ENCODE data around the gene ESRRB. TPM values are rescaled to one million over a fixed set of nuclear protein-coding genes. Genes with fewer than 3 reads are reported as not detected.

ESRRB gene
- total RNA-seq, 4 donors from 2014 or later: 0.27 TPM; not detected in 3

- H3K27ac ChIP-seq: no peak overlapping the region
- WGBS, 2 donors (ENCODE audit: low coverage in 1 of 2): 77 to 100% methylated on average over 1 to 9 of the region's 9 CpGs
- TF ChIP-seq EP300 (IDR thresholded peaks at IDR 0.05; ENCODE audit: low read depth): no peak
- intact Hi-C loops (cut with DNase I; ENCODE audit: low total_unique reads): loop anchor here (5.0 kb wide), 1 partner anchor 190 kb away; no protein-coding TSS in a partner anchor
- no peaks in the 10 kb centered on the region for H3K9me3 ChIP-seq
- no peaks in the 10 kb centered on the region for H3K36me3 ChIP-seq
- no peaks in the 10 kb centered on the region for H3K4me1 ChIP-seq
- DNase-seq: no peak
- H3K4me3 ChIP-seq: no peak overlapping the region
- in situ Hi-C loops (cut with MboI; ENCODE audit: low pct_ligation_motif_present in 1 of 4, low pct_unique_long_range_greater_than_20kb in 1 of 4, low sequenced_read_pairs in 3 of 4): loop anchor here in 1 of 4 donors (10.0 kb wide), 1 partner anchor 188 kb away; no protein-coding TSS in a partner anchor
- H3K27me3 ChIP-seq: no peaks in the 10 kb centered on the region
Measured at GRCh38 chr14:76456891-76457586, 81.1 kb downstream of the ESRRB start.

- no peak overlapping the region for H3K4me3 ChIP-seq
- H3K4me1 ChIP-seq: no peaks in the 10 kb centered on the region
- in situ Hi-C loops (cut with MboI; ENCODE audit: low pct_ligation_motif_present in 1 of 4, low pct_unique_long_range_greater_than_20kb in 1 of 4, low sequenced_read_pairs in 3 of 4) (loop anchor here in 1 of 4 donors (10.0 kb wide), 1 partner anchor 187 kb away; no protein-coding TSS in a partner anchor), intact Hi-C loops (cut with DNase I; ENCODE audit: low total_unique reads) (loop anchor here (5.0 kb wide), 1 partner anchor 189 kb away; no protein-coding TSS in a partner anchor)
- 32 to 72% methylated on average over 2 to 5 of the region's 5 CpGs for WGBS, 2 donors (ENCODE audit: low coverage in 1 of 2)
- TF ChIP-seq POLR2A (IDR thresholded peaks at IDR 0.05) (no peak), POLR2AphosphoS5 (IDR thresholded peaks at IDR 0.05) (no peak), EP300 (IDR thresholded peaks at IDR 0.05; ENCODE audit: low read depth) (no peak)
- no peaks in the 10 kb centered on the region for H3K9me3 ChIP-seq
- H3K36me3 ChIP-seq: no peaks in the 10 kb centered on the region
- DNase-seq: no peak
- H3K27ac ChIP-seq: no peak overlapping the region
- H3K27me3 ChIP-seq: no peaks in the 10 kb centered on the region
Measured at GRCh38 chr14:76457841-76458240, 81.9 kb downstream of the ESRRB start.

- Histone ChIP-seq H3K27me3 (no peaks in the 10 kb centered on the region), H3K4me3 (no peak overlapping the region), H3K9me3 (no peaks in the 10 kb centered on the region), H3K27ac (no peak overlapping the region), H3K4me1 (no peaks in the 10 kb centered on the region), H3K36me3 (no peaks in the 10 kb centered on the region)
- DNase-seq: no peak
- in situ Hi-C loops (cut with MboI; ENCODE audit: low pct_ligation_motif_present in 1 of 4, low pct_unique_long_range_greater_than_20kb in 1 of 4, low sequenced_read_pairs in 3 of 4): no loop called here
- intact Hi-C loops (cut with DNase I; ENCODE audit: low total_unique reads): no loop called here
- WGBS, 2 donors (ENCODE audit: low coverage in 1 of 2): 90 to 100% methylated on average over 1 to 4 of the region's 4 CpGs
- TF ChIP-seq POLR2A (IDR thresholded peaks at IDR 0.05): no peak
- no peak for TF ChIP-seq EP300 (IDR thresholded peaks at IDR 0.05; ENCODE audit: low read depth)
- TF ChIP-seq POLR2AphosphoS5 (IDR thresholded peaks at IDR 0.05): no peak
- TF ChIP-seq CTCF (IDR thresholded peaks at IDR 0.05): no peak
Measured at GRCh38 chr14:76461886-76462285, 85.9 kb downstream of the ESRRB start.

DNA sequence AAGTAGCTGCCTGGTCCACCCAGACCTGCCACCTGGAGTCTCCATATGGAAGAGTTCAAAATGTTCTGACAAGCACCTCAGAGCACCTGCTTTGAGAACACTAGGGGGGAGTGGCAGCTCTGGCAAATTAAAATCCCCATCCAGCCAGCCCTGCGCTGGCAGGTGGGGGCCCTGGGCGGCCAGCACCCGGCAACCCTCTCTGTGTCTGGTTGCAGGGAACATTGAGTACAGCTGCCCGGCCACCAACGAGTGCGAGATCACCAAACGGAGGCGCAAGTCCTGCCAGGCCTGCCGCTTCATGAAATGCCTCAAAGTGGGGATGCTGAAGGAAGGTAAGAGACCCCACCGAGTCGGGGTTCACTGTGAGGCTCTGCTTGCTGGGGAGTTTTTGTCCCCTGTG is 86.4 kb downstream of the ESRRB start:
- no peaks in the 10 kb centered on the region for H3K9me3 ChIP-seq
- no peak overlapping the region for H3K27ac ChIP-seq
- no peaks in the 10 kb centered on the region for H3K4me1 ChIP-seq
- in situ Hi-C loops (cut with MboI; ENCODE audit: low pct_ligation_motif_present in 1 of 4, low pct_unique_long_range_greater_than_20kb in 1 of 4, low sequenced_read_pairs in 3 of 4) (no loop called here), intact Hi-C loops (cut with DNase I; ENCODE audit: low total_unique reads) (no loop called here)
- no peaks in the 10 kb centered on the region for H3K27me3 ChIP-seq
- TF ChIP-seq POLR2AphosphoS5 (IDR thresholded peaks at IDR 0.05) (no peak), POLR2A (IDR thresholded peaks at IDR 0.05) (no peak), CTCF (IDR thresholded peaks at IDR 0.05) (no peak), EP300 (IDR thresholded peaks at IDR 0.05; ENCODE audit: low read depth) (no peak)
- no peak overlapping the region for H3K4me3 ChIP-seq
- no peaks in the 10 kb centered on the region for H3K36me3 ChIP-seq
- no peak for DNase-seq
- WGBS, 2 donors (ENCODE audit: low coverage in 1 of 2): 92% methylated on average over 11 of the region's 11 CpGs; no CpG with 5 or more reads in 1 of the 2 donors

DNA sequence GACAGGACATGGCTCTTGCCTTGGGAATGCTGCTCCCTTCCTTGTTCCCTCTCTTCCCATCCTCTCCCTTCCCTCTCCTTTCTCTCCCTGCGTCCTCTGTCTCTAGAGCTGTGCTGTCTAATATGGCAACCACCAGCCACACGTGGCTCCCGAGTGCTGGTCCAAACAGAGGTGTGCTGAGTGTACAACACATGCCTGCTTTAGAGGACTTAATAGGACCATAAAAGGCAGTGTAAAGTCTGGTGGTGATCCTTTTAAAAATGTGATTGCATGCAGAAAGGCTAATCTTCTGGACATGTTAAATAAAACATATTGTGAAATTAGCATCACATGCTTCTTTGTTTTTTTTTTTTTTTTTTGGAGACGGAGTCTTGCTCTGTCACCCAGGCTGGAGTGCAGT is 87.2 kb downstream of the ESRRB start:
- intact Hi-C loops (cut with DNase I; ENCODE audit: low total_unique reads) (no loop called here), in situ Hi-C loops (cut with MboI; ENCODE audit: low pct_ligation_motif_present in 1 of 4, low pct_unique_long_range_greater_than_20kb in 1 of 4, low sequenced_read_pairs in 3 of 4) (no loop called here)
- Histone ChIP-seq H3K4me3 (no peak overlapping the region), H3K36me3 (no peaks in the 10 kb centered on the region), H3K9me3 (no peaks in the 10 kb centered on the region), H3K4me1 (no peaks in the 10 kb centered on the region), H3K27me3 (no peaks in the 10 kb centered on the region), H3K27ac (no peak overlapping the region)
- no peak for DNase-seq
- no peak for TF ChIP-seq POLR2AphosphoS5 (IDR thresholded peaks at IDR 0.05)
- no peak for TF ChIP-seq EP300 (IDR thresholded peaks at IDR 0.05; ENCODE audit: low read depth)
- no peak for TF ChIP-seq POLR2A (IDR thresholded peaks at IDR 0.05)
- TF ChIP-seq CTCF (IDR thresholded peaks at IDR 0.05): no peak
- 66 to 76% methylated on average over 3 to 4 of the region's 4 CpGs for WGBS, 2 donors (ENCODE audit: low coverage in 1 of 2)

All from transverse colon (tissue), 4 donors.